Stomach (tissue), 4 donors: ENCODE results near the gene RASD2.

Experiments
- EP300 ChIP-seq: sonication (generic); formaldehyde crosslinking; IDR thresholded peaks from one replicate; pipeline ENCODE4 v1.6.1; 2017; ENCODE audit warnings: antibody characterized with exemption
- POLR2A ChIP-seq, 4 donors: fragments of 450-650 bp; IDR thresholded peaks; one replicate each; pipeline ENCODE4 v1.6.1; 2016; ENCODE audit warnings: antibody characterized with exemption in 4 of 4, control low read depth in 2 of 4, mild to moderate bottlenecking in 1 of 4, moderate library complexity in 1 of 4
- TF ChIP-seq, protein P1 (sequence below), 7 experiments: fragments of 450-650 bp in 4 of 7; fragments of 200-600 bp in 3 of 7; sonication (generic) in 3 of 7; IDR thresholded peaks; one replicate each; pipeline ENCODE4 v1.5.1; 2016 to 2019; ENCODE audit warnings: antibody characterized with exemption in 7 of 7, control low read depth in 2 of 7, mild to moderate bottlenecking in 1 of 7

DNA sequence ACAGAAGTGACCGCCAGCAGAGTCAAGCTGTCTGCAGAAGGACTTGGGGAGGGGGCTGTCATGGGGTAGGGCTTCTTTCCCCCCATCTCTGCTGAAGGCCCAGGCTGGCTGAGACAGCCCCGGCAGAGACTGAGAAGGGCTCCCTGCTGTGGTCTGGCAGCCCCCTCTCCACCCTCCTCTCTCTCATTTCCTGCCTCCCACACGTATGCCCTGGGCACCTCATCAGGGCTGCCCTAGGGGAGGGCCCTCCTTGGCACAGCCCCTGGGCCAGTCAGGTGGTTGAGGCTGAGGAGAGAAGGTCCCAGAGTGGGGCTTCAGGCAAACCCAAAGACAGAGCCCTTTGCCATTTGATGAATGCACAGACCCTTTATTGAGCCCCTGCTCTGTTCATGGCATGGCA, 3.6 kb downstream of the RASD2 start:
- TF ChIP-seq, protein P1, sequence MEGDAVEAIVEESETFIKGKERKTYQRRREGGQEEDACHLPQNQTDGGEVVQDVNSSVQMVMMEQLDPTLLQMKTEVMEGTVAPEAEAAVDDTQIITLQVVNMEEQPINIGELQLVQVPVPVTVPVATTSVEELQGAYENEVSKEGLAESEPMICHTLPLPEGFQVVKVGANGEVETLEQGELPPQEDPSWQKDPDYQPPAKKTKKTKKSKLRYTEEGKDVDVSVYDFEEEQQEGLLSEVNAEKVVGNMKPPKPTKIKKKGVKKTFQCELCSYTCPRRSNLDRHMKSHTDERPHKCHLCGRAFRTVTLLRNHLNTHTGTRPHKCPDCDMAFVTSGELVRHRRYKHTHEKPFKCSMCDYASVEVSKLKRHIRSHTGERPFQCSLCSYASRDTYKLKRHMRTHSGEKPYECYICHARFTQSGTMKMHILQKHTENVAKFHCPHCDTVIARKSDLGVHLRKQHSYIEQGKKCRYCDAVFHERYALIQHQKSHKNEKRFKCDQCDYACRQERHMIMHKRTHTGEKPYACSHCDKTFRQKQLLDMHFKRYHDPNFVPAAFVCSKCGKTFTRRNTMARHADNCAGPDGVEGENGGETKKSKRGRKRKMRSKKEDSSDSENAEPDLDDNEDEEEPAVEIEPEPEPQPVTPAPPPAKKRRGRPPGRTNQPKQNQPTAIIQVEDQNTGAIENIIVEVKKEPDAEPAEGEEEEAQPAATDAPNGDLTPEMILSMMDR (IDR thresholded peaks at IDR 0.05): no peak
- TF ChIP-seq POLR2A (IDR thresholded peaks at IDR 0.05): no peak
- no peak for TF ChIP-seq EP300
